ENCODE measurements around the gene FHL5.
"Not testable (repeated sequence)": the region's sequence is repeated elsewhere in the genome, so short reads cannot be mapped to it uniquely, and the experiment has no call there.

Gene FHL5
- total RNA-seq: 0 reads per million in 2 donors

DNA sequence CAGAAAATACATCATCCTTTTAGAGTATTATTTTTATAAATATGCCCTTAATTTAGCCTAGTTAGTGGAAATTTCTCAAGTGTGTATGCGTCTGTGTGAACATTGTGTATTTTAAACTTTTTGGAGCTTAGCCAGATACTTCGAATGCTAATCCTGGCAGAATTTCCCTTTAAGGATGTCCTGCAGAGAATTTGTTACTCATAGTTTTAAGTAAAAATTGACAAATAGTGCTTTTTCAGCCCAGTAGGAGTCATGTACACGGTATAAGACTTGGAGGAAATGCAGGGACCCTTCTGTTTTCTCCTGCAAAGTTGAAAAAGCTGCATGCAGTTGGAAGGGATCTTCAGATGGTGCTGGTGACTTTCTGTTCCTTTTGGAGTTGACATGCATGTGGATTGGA, at the start of gene FHL5:
Gene FHL5, plus strand, starts transcription at position 243 of the 400 bp plus-strand sequence. CDS start 40,486 bp downstream, outside the sequence.
- DNase-seq: no peak

DNA sequence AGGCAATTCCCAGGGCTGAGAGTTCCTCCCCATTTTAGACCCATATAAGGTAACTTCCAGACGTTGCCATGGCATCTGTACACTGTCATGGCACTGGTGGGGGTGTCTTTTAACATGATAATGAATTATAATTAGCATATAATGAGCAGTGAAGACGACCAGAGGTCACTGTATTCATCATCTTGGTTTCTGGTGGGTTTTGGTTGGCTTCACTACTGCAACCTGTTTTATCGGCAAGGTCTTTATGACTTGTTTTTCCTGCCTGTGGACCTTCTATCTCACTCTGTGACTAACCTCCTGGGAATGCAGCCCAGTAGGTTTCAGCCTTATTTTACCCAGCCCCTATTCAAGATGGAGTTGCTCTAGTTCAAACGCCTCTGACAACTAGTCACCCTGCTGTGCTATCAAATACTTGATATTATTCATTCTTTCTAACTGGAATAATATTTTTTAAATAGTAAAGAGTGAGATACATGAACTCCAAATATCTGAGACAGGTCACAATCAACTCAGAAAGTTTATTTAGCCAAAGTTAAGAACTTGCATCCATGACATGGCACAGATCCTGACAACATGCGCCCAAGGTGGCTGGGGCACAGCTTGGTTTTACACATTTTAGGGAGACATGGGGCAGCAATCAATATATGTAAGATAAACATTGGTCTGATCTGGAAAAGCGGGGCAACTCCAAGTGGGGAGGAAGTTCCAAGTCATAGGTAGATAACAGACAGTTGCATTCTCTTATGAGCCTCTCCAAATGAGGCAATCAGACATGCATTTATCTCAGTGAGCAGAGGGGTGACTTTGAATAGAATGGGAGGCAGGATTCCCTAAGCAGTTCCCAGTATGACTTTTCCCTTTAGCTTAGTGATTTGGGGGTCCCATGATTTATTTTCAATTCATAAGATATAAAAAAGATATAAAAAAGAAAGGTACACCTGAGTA, 42.5 kb upstream of the FHL5 start:
- DNase-seq: no peak

DNA sequence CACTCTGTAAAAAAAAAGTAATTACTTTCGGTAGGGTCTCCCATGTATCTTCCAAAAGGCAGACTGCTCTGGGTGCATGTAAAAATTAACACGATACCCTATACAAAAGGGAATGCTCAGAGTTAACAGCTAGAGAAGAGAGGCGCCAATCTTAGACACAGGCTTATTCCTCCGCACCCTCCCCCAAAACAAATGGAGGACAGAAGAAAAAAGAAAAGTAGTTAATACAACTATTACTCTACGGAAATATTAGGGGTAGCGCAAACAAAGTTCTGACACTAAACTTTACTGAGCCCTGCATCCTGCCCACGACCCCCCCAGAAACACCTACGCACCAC, 41.7 kb upstream of the FHL5 start:
- no peak for DNase-seq

GRCh38 chr6:96521644-96522464, 41.1 kb upstream of the FHL5 start, which contains the start of gene UFL1:
UFL1 (plus strand) TSS chr6:96521806; CDS start chr6:96521874, 68 bp downstream.
- peak; percentile 89 for DNase-seq

DNA sequence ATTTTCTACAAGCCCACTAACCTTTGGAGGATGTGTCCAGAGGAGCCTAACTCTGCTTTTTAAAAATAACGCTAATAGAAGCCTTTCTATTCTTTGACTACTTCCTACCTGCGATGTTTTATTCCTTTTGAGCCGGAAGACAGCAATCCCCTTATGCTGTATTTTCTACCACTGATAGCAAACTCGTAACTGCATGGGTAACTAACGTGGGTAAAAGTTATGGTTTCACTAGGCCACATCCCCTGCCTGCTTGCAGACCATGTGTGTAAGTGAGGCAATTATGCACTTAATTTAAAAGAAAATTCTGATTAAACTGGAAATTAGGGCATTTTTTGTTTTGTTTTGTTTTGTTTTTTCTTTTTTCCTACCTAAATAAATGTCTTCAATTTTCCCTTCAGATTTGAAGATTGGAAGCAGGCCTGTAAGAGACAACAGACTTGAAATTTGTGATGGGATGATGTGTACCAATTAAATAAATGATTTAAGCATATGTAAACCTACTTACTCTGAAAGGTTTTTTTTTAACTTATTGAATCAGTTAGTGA, 40.4 kb upstream of the FHL5 start:
- no peak for DNase-seq

- no peak for DNase-seq
Measured at GRCh38 chr6:96528193-96528592, 34.7 kb upstream of the FHL5 start.

DNA sequence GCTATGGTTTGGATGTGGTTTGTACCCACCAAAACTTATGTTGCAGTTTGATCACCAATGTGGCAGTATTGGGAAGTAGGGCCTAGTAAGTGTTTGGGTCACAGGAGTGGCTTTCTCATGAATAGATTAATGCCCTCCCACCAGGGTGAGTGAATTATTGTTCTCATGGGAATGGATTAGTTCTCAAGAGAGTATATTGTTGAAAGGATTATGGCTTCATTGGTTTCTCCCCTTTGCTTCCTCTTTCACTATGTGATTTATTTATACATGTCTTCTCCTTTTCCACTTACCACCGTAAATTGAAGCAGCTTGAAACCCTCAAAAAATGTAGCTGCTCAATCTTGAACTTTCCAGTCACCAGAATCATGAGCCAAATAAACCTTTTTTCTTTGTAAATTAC, 30.5 kb upstream of the FHL5 start:
- no peak for DNase-seq

DNA sequence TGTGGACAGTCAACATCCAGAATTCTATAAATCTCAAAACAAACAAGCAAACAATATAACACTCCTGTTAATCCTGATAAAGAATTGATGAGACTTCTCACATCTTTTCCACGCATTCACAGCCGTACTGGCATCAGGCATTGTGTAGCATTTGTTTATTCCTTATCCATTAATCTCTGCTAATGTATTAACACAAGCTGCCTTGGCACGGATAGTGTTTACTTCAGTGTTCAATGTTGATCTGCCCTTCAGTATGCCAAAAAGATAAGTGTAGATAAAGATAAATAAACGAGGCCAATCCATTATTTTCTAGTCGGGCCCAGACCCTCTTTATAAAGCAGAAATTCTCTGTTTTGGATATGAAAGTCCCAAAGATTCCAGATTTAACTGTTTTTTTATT, 25.2 kb upstream of the FHL5 start:
- no peak for DNase-seq

- DNase-seq: no peak
Measured at GRCh38 chr6:96542702-96543101, 20.2 kb upstream of the FHL5 start.

GRCh38 chr6:96545882-96546281, 17.0 kb upstream of the FHL5 start:
- DNase-seq: no peak

DNA sequence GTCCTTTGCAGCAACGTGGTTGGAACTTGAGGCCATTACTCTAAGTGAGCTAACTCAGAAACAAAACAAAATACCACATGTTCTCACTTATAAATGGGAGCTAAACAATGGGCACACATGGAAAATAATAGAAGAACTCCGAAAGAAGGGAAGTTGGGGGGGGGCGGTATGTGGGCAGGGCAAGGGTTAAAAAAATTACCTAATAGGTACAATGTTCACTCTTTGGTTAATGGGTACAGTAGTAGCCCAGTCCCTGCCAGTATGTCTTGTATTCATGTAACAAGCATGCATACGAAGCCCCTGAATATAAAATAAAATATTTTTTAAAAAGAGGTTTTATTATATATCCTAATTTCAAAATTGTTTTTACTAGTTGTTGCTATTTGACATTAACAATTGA, 15.3 kb upstream of the FHL5 start:
- no peak for DNase-seq

DNA sequence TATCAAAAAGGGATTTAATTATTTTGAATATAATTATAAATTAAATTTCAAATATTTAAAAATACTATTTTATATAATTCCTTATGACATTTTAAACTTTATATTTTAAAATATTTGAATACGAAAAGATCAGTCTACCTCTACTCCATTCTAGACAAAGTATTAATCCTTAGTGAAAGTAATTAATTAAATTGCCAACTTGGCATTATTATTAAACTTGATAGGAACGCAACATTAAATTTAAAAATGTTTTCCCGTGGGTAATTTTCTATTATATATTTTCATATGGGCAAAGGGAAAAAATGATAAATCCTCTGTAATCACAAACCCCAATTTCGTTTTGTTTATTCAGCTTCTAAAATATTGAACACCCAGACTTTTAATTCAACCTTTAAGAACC, 8.4 kb upstream of the FHL5 start:
- no peak for DNase-seq

DNA sequence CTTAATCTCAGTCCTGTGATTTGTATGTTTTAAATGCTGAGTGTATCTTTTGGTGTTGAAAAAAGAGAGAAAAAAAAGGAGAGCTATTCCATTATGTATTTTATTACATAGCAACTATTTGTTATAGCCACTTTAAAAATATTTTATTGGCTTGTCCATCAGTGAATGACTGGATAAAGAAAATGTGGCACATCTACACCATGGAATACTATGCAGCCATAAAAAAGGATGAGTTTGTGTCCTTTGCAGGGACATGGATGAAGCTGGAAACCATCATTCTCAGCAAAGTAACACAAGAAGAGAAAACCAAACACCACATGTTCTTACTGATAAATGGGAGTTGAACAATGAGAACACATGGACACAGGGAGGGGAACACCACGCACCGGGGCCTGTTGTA, 3.2 kb upstream of the FHL5 start:
- DNase-seq: not testable (repeated sequence)

- DNase-seq: no peak
Measured at GRCh38 chr6:96563853-96564252, 925 bp downstream of the FHL5 start.

- no peak for DNase-seq
Measured at GRCh38 chr6:96570053-96570452, 7.1 kb downstream of the FHL5 start.

DNA sequence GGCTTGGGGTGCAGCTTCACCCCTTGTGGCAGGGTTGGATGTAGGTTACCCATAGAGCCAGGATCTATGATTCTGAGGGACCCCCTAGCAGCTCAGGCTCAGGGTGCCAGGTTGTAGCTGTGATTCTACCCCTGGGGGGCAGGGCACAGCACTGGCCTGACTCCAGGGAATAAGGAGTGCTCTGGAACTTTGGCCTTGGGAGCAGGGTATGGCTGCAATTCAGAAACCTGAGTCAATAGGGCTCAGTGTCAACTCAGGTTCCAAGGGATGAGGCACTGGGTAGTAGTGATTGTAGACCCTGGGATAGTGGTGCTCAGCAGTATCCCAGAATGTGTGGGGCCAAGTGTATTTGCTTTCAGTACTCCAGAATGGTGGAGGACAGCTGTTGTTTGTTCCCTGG, 8.6 kb downstream of the FHL5 start:
- DNase-seq: no peak

- DNase-seq: no peak
Measured at GRCh38 chr6:96575359-96575758, 12.4 kb downstream of the FHL5 start.

- no peak for DNase-seq
Measured at GRCh38 chr6:96576221-96576620, 13.3 kb downstream of the FHL5 start.

GRCh38 chr6:96582021-96582420, 19.1 kb downstream of the FHL5 start:
- no peak for DNase-seq

- no peak for DNase-seq
Measured at GRCh38 chr6:96582436-96582835, 19.5 kb downstream of the FHL5 start.

- DNase-seq: no peak
Measured at GRCh38 chr6:96604420-96604819, 41.5 kb downstream of the FHL5 start.

GRCh38 chr6:96608074-96608473, 45.1 kb downstream of the FHL5 start:
- no peak for DNase-seq

GRCh38 chr6:96610019-96610418, 47.1 kb downstream of the FHL5 start:
- DNase-seq: no peak
